Keratinocyte (primary cell): ENCODE data around the gene NOSIP. TPM values are rescaled to one million over a fixed set of nuclear protein-coding genes. Genes with fewer than 3 reads are reported as not detected.

ENCODE experiments used
- DNase-seq: peaks from one replicate; pipeline ENCODE4 v3.0.0-alpha.2; 2011; ENCODE audit warnings: low read depth, missing footprints, low spot score
- FAIRE-seq: peaks from 2 replicates; lab custom pipeline; 2011; peaks lifted over from hg19 to GRCh38; lab: Jason Lieb, UNC
- H2AFZ ChIP-seq: 2 replicates; pipeline ENCODE4 v1.6.0; 2012; ENCODE audit warnings: low read length, control low read depth, inconsistent platforms; ENCODE audit not compliant: control insufficient read depth
- H3K27ac ChIP-seq: 2 replicates; pipeline ENCODE4 v1.5.1; 2011; ENCODE audit warnings: low read length; ENCODE audit not compliant: control insufficient read depth, insufficient read depth
- H3K27me3 ChIP-seq: 3 replicates; pipeline ENCODE4 v1.6.0; 2011; ENCODE audit warnings: low read length; ENCODE audit not compliant: control insufficient read depth, insufficient read depth; ENCODE audit errors: extremely low read depth
- H3K36me3 ChIP-seq, 2 experiments: 2 replicates in 1 of 2; 3 replicates in 1 of 2; pipeline ENCODE4 v1.5.1; 2011; ENCODE audit warnings: low read length in 2 of 2, mild to moderate bottlenecking in 1 of 2; ENCODE audit not compliant: control insufficient read depth in 2 of 2, insufficient read depth in 2 of 2; ENCODE audit errors: extremely low read depth in 1 of 2
- H3K4me1 ChIP-seq: 3 replicates; pipeline ENCODE4 v1.5.1; 2011; ENCODE audit warnings: low read length; ENCODE audit not compliant: control insufficient read depth, insufficient read depth; ENCODE audit errors: extremely low read depth
- H3K4me2 ChIP-seq: 3 replicates; pipeline ENCODE4 v1.6.0; 2011; ENCODE audit warnings: low read depth, low read length; ENCODE audit not compliant: control insufficient read depth, insufficient read depth; ENCODE audit errors: extremely low read depth
- H3K4me3 ChIP-seq, 3 experiments: fragments of 200-600 bp in 1 of 3; sonication (generic) in 1 of 3; 2 replicates in 2 of 3; 3 replicates in 1 of 3; pipeline ENCODE4 v1.5.1; 2011 to 2016; ENCODE audit warnings: low read length in 3 of 3, mild to moderate bottlenecking in 3 of 3, control low read depth in 2 of 3, inconsistent platforms in 1 of 3, low read depth in 1 of 3, mixed read lengths in 1 of 3, mixed run types in 1 of 3, moderate library complexity in 1 of 3; ENCODE audit not compliant: control insufficient read depth in 2 of 3, insufficient read depth in 2 of 3; ENCODE audit errors: extremely low read depth in 1 of 3
- H3K79me2 ChIP-seq: 2 replicates; pipeline ENCODE4 v1.6.0; 2012; ENCODE audit warnings: low read length; ENCODE audit not compliant: control insufficient read depth, insufficient read depth
- H3K9ac ChIP-seq: 3 replicates; pipeline ENCODE4 v1.6.0; 2011; ENCODE audit warnings: low read length; ENCODE audit not compliant: control insufficient read depth, insufficient read depth; ENCODE audit errors: extremely low read depth
- H3K9me1 ChIP-seq: 3 replicates; pipeline ENCODE4 v1.6.0; 2011; ENCODE audit warnings: low read length; ENCODE audit not compliant: control insufficient read depth, insufficient read depth; ENCODE audit errors: extremely low read depth
- H3K9me3 ChIP-seq: 2 replicates; pipeline ENCODE4 v1.5.1; 2012; ENCODE audit warnings: low read depth, low read length; ENCODE audit not compliant: control insufficient read depth
- H4K20me1 ChIP-seq: 3 replicates; pipeline ENCODE4 v1.6.0; 2011; ENCODE audit warnings: low read length; ENCODE audit not compliant: control insufficient read depth, insufficient read depth; ENCODE audit errors: extremely low read depth
- CTCF ChIP-seq, 3 experiments: IDR thresholded peaks in 1 of 3; conservative IDR thresholded peaks in 1 of 3; optimal IDR thresholded peaks in 1 of 3; 2 replicates in 2 of 3; 3 replicates in 1 of 3; pipeline versions ENCODE3 to v1.5.1; 2011; ENCODE audit warnings: low read length in 3 of 3, mild to moderate bottlenecking in 3 of 3, moderate library complexity in 2 of 3, control low read depth in 1 of 3, inconsistent platforms in 1 of 3; ENCODE audit not compliant: insufficient read depth in 2 of 3; ENCODE audit errors: extremely low read depth in 1 of 3
- EZH2 ChIP-seq: IDR thresholded peaks from one replicate; pipeline ENCODE4 v1.6.1; 2012; ENCODE audit warnings: inconsistent platforms, mild to moderate bottlenecking, low read length, moderate library complexity
- dilution Hi-C: fragments of 300-500 bp; cut with MboI; formaldehyde crosslinking; loops from one replicate; pipeline ENCODE4 v1.7.0; 2020; ENCODE audit warnings: low sequenced_read_pairs; ENCODE audit not compliant: extremely low pct_ligation_motif_present
- polyA plus RNA-seq, 5 experiments: library from polyadenylated mRNA; depleted of rRNA in 3 of 5; stranded (reverse) in 3 of 5; stranded (forward) in 1 of 5; unstranded in 1 of 5; fragments of >200 nt; gene quantifications; 1 replicate in 1 of 5; 2 replicates in 3 of 5; 3 replicates in 1 of 5; pipeline versions ENCODE4 v1.2.1 to v1.2.3, GENCODE V29; 2011 to 2012; ENCODE audit warnings: missing spikeins in 2 of 5, low read depth in 1 of 5, low replicate concordance in 1 of 5

Gene NOSIP
- polyA plus RNA-seq, 1 donor (not counting 4 experiments of a cell fraction or from before 2014, with no cell fraction given): 36.6 TPM

GRCh38 chr19:49579193-49579592 is 1.2 kb downstream of the NOSIP start:
- TF ChIP-seq CTCF (optimal IDR thresholded peaks at IDR 0.05 in 1 of 3, IDR thresholded peaks at IDR 0.05 in 1 of 3, conservative IDR thresholded peaks at IDR 0.05 in 1 of 3; ENCODE audit: extremely low read depth in 1 of 3, insufficient read depth in 2 of 3, low read length in 3 of 3) (no peak), EZH2 (no peak)
- H3K79me2 ChIP-seq: peaks cover 37% of the 10 kb centered on the region

GRCh38 chr19:49574206-49574755 is 6.1 kb downstream of the NOSIP start:
- Histone ChIP-seq H3K9me1 (no peaks in the 10 kb centered on the region), H4K20me1 (no peaks in the 10 kb centered on the region), H3K27ac (no peak overlapping the region), H3K9me3 (no peaks in the 10 kb centered on the region), H3K27me3 (no peaks in the 10 kb centered on the region), H3K36me3 (peaks cover 6 to 7% of the 10 kb centered on the region in 2 experiments), H2AFZ (no peak overlapping the region), H3K4me3 (no peak overlapping the region), H3K4me2 (no peak overlapping the region), H3K79me2 (peaks cover 39% of the 10 kb centered on the region), H3K4me1 (peaks cover 10% of the 10 kb centered on the region), H3K9ac (no peak overlapping the region)
- dilution Hi-C loops: no loop called here
- FAIRE-seq (no peak), DNase-seq (no peak)
- TF ChIP-seq EZH2 (no peak), CTCF (optimal IDR thresholded peaks at IDR 0.05 in 1 of 3, IDR thresholded peaks at IDR 0.05 in 1 of 3, conservative IDR thresholded peaks at IDR 0.05 in 1 of 3; ENCODE audit: extremely low read depth in 1 of 3, insufficient read depth in 2 of 3, low read length in 3 of 3) (no peak)

More at GRCh38 chr19:49579193-49579592, 1.2 kb downstream of the NOSIP start:
- H4K20me1 ChIP-seq: no peaks in the 10 kb centered on the region
- H3K4me2 ChIP-seq: peak overlapping the region; percentile 88
- H3K9me3 ChIP-seq: no peaks in the 10 kb centered on the region
- dilution Hi-C loops: no loop called here
- H2AFZ ChIP-seq: no peak overlapping the region
- H3K4me1 ChIP-seq: peaks cover 15% of the 10 kb centered on the region
- FAIRE-seq (no peak), DNase-seq (no peak)
- H3K36me3 ChIP-seq: peaks cover 3 to 6% of the 10 kb centered on the region in 2 experiments
- no peaks in the 10 kb centered on the region for H3K9me1 ChIP-seq
- H3K27ac ChIP-seq: no peak overlapping the region
- peak overlapping the region; percentile 95 for H3K9ac ChIP-seq
- peak overlapping the region; percentile 74 to 99 (median 93) for H3K4me3 ChIP-seq
- no peaks in the 10 kb centered on the region for H3K27me3 ChIP-seq
